ENCODE results near the gene TES.
A peak's percentile ranks its signal among the peaks of the same experiment; 100 is the strongest.

The TES gene

DNA sequence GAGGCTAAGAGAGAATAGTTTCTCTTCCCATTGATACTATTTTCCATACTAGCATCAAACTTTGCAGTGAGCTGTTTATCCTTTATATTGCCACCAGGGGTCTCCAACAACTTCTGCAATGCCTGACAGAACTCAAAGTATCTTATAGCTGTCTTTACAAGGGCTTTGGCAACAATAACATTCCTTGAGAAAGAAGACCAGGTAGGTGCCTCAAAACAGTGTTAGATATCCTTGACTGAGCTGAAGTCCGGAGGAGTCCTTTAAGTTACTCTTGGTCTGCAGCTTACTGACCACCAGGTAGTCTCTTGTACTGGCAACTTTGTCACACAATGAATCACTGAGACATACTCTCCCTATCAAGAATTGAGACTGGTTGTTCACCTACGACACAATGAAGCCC, 30.0 kb upstream of the TES start:
- no CpG with 5 or more reads among the region's 2 CpGs for WGBS (ENCODE audit: extremely low coverage, insufficient coverage, insufficient read length)
- Histone ChIP-seq H4K91ac (ENCODE audit: low read depth, low read length) (no peak overlapping the region), H2AK5ac (ENCODE audit: low read length) (no peak overlapping the region), H3K27ac (ENCODE audit: low read depth, low read length) (no peak overlapping the region), H3K4ac (ENCODE audit: low read depth, low read length) (no peak overlapping the region), H3K9me3 (ENCODE audit: insufficient read depth, low read depth, low read length) (peaks cover 1% of the 10 kb centered on the region), H3K18ac (ENCODE audit: low read length) (no peak overlapping the region), H3K4me2 (ENCODE audit: low read length) (no peak overlapping the region), H3K4me3 (ENCODE audit: low read depth, low read length) (no peak overlapping the region), H3K27me3 (ENCODE audit: insufficient read depth, low read length) (no peaks in the 10 kb centered on the region), H3K9ac (ENCODE audit: low read length) (no peak overlapping the region), H4K12ac (ENCODE audit: low read depth, low read length) (no peak overlapping the region), H3K23ac (ENCODE audit: low read length) (no peak overlapping the region), H4K8ac (ENCODE audit: low read depth, low read length) (no peak overlapping the region), H3K14ac (ENCODE audit: low read length) (no peak overlapping the region), H3K36me3 (ENCODE audit: control insufficient read depth in 1 of 2, insufficient read depth in 2 of 2, low read length in 2 of 2) (no peaks in the 10 kb centered on the region), H2BK5ac (ENCODE audit: low read depth, low read length, poor library complexity) (no peak overlapping the region), H2BK120ac (ENCODE audit: insufficient read depth, low read length, poor library complexity) (no peak overlapping the region), H2BK12ac (ENCODE audit: low read length) (no peak overlapping the region), H3K4me1 (ENCODE audit: control insufficient read depth in 1 of 2, insufficient read depth in 2 of 2, low read length in 2 of 2) (no peaks in the 10 kb centered on the region), H3K79me1 (ENCODE audit: low read length) (no peaks in the 10 kb centered on the region), H2AFZ (ENCODE audit: insufficient read depth, low read length, poor library complexity) (no peak overlapping the region), H3K79me2 (ENCODE audit: control insufficient read depth, insufficient read depth, low read length, poor library complexity) (no peaks in the 10 kb centered on the region)
- peak in 1 of 2 donors; percentile 80 for DNase-seq

DNA sequence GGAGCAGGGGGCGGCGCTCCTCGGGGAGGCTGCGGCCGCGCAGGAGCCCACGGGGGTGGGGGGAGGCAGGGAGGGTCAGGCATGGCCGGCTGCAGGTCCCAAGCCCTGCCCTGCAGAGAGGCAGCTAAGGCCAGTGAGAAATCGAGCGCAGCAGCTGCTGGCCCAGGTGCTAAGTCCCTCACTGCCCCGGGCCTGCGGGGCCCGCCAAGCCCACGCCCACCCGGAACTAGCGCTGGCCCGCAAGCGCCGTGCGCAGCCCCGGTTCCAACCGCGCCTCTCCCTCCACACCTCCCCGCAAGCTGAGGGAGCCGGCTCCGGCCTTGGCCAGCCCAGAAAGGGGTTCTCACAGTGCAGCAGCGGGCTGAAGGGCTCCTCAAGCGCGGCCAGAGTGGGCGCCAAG, 28.3 kb upstream of the TES start:
- no peak overlapping the region for H3K4me3 ChIP-seq (ENCODE audit: low read depth, low read length)
- no peak overlapping the region for H3K4me2 ChIP-seq (ENCODE audit: low read length)
- no peak overlapping the region for H3K18ac ChIP-seq (ENCODE audit: low read length)
- H2BK120ac ChIP-seq (ENCODE audit: insufficient read depth, low read length, poor library complexity) = no peak overlapping the region
- no peaks in the 10 kb centered on the region for H3K36me3 ChIP-seq (ENCODE audit: control insufficient read depth in 1 of 2, insufficient read depth in 2 of 2, low read length in 2 of 2)
- H2AFZ ChIP-seq (ENCODE audit: insufficient read depth, low read length, poor library complexity) = no peak overlapping the region
- no peak overlapping the region for H2AK5ac ChIP-seq (ENCODE audit: low read length)
- WGBS (ENCODE audit: extremely low coverage, insufficient coverage, insufficient read length) = no CpG with 5 or more reads among the region's 30 CpGs
- no peak overlapping the region for H2BK12ac ChIP-seq (ENCODE audit: low read length)
- H3K27me3 ChIP-seq (ENCODE audit: insufficient read depth, low read length) = no peaks in the 10 kb centered on the region
- H3K14ac ChIP-seq (ENCODE audit: low read length) = no peak overlapping the region
- H3K79me2 ChIP-seq (ENCODE audit: control insufficient read depth, insufficient read depth, low read length, poor library complexity) = no peaks in the 10 kb centered on the region
- no peak overlapping the region for H3K4ac ChIP-seq (ENCODE audit: low read depth, low read length)
- H4K12ac ChIP-seq (ENCODE audit: low read depth, low read length) = no peak overlapping the region
- peaks cover 2% of the 10 kb centered on the region for H3K9me3 ChIP-seq (ENCODE audit: insufficient read depth, low read depth, low read length)
- DNase-seq = peak in 1 of 2 donors; percentile 19
- no peak overlapping the region for H3K9ac ChIP-seq (ENCODE audit: low read length)
- no peak overlapping the region for H3K23ac ChIP-seq (ENCODE audit: low read length)
- no peaks in the 10 kb centered on the region for H3K4me1 ChIP-seq (ENCODE audit: control insufficient read depth in 1 of 2, insufficient read depth in 2 of 2, low read length in 2 of 2)
- H2BK5ac ChIP-seq (ENCODE audit: low read depth, low read length, poor library complexity) = no peak overlapping the region
- H3K27ac ChIP-seq (ENCODE audit: low read depth, low read length) = no peak overlapping the region
- H4K8ac ChIP-seq (ENCODE audit: low read depth, low read length) = no peak overlapping the region
- no peak overlapping the region for H4K91ac ChIP-seq (ENCODE audit: low read depth, low read length)
- H3K79me1 ChIP-seq (ENCODE audit: low read length) = no peaks in the 10 kb centered on the region

DNA sequence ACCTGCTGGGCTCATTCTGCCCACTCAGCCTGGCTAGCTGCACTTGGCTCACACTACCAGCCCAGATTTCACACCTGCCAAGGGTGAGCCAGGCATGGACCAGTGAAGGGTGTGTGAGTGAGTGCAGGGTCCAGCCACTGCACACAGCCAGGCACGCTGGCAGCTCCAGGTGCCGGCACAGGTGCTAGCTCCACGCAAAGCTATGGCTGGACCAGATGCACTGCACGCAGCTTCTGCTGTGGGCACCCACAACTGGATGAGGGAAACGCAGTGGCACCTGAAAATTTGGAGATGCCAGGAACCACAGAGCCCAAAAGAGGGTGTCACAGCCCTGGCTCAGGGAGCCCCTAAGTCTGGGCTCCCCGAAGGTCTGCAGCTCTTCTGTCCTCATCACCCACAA, 24.9 kb upstream of the TES start:
- no peak overlapping the region for H3K27ac ChIP-seq (ENCODE audit: low read depth, low read length)

DNA sequence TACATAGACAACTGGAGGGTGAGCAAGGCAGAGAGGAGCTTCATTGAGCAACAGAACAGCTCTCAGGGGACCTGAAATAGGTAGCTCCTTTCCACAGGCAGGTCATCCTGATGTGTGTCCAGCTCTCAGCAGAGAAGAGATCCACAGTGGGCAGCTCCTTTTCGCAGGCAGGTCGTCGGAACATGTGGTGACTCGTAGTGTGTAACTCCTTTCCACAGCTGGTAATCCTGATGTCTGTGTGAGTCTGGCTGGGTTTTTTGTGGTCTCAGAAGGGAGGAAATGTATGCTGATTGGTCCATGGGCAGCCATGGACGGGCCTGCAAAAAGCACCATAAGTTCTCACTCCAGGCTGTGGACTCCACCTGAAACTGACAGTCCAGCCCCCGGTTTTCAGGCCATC, 24.4 kb upstream of the TES start:
- H4K12ac ChIP-seq (ENCODE audit: low read depth, low read length) = no peak overlapping the region

More for the DNA sequence above, 24.9 kb upstream of the TES start:
- Histone ChIP-seq H3K4me3 (ENCODE audit: low read depth, low read length) (no peak overlapping the region), H3K23ac (ENCODE audit: low read length) (no peak overlapping the region), H3K79me1 (ENCODE audit: low read length) (no peaks in the 10 kb centered on the region), H3K9ac (ENCODE audit: low read length) (no peak overlapping the region), H2AK5ac (ENCODE audit: low read length) (no peak overlapping the region), H3K18ac (ENCODE audit: low read length) (no peak overlapping the region), H4K91ac (ENCODE audit: low read depth, low read length) (no peak overlapping the region), H3K9me3 (ENCODE audit: insufficient read depth, low read depth, low read length) (peaks cover 3% of the 10 kb centered on the region), H3K14ac (ENCODE audit: low read length) (no peak overlapping the region), H3K79me2 (ENCODE audit: control insufficient read depth, insufficient read depth, low read length, poor library complexity) (no peaks in the 10 kb centered on the region), H3K36me3 (ENCODE audit: control insufficient read depth in 1 of 2, insufficient read depth in 2 of 2, low read length in 2 of 2) (no peaks in the 10 kb centered on the region), H2BK5ac (ENCODE audit: low read depth, low read length, poor library complexity) (no peak overlapping the region), H3K4me1 (ENCODE audit: control insufficient read depth in 1 of 2, insufficient read depth in 2 of 2, low read length in 2 of 2) (no peaks in the 10 kb centered on the region), H2BK120ac (ENCODE audit: insufficient read depth, low read length, poor library complexity) (no peak overlapping the region), H3K4me2 (ENCODE audit: low read length) (no peak overlapping the region), H4K12ac (ENCODE audit: low read depth, low read length) (no peak overlapping the region), H3K27me3 (ENCODE audit: insufficient read depth, low read length) (no peaks in the 10 kb centered on the region), H2BK12ac (ENCODE audit: low read length) (no peak overlapping the region), H2AFZ (ENCODE audit: insufficient read depth, low read length, poor library complexity) (no peak overlapping the region), H4K8ac (ENCODE audit: low read depth, low read length) (no peak overlapping the region), H3K4ac (ENCODE audit: low read depth, low read length) (no peak overlapping the region)
- no peak for DNase-seq
- no CpG with 5 or more reads among the region's 6 CpGs for WGBS (ENCODE audit: extremely low coverage, insufficient coverage, insufficient read length)

More for the DNA sequence above, 24.4 kb upstream of the TES start:
- Histone ChIP-seq H3K9me3 (ENCODE audit: insufficient read depth, low read depth, low read length) (peaks cover 3% of the 10 kb centered on the region), H3K18ac (ENCODE audit: low read length) (no peak overlapping the region), H3K27me3 (ENCODE audit: insufficient read depth, low read length) (no peaks in the 10 kb centered on the region), H4K8ac (ENCODE audit: low read depth, low read length) (no peak overlapping the region), H3K4me2 (ENCODE audit: low read length) (no peak overlapping the region), H3K79me2 (ENCODE audit: control insufficient read depth, insufficient read depth, low read length, poor library complexity) (no peaks in the 10 kb centered on the region), H3K4me1 (ENCODE audit: control insufficient read depth in 1 of 2, insufficient read depth in 2 of 2, low read length in 2 of 2) (no peaks in the 10 kb centered on the region), H2BK5ac (ENCODE audit: low read depth, low read length, poor library complexity) (no peak overlapping the region), H2BK120ac (ENCODE audit: insufficient read depth, low read length, poor library complexity) (no peak overlapping the region), H2BK12ac (ENCODE audit: low read length) (no peak overlapping the region), H2AFZ (ENCODE audit: insufficient read depth, low read length, poor library complexity) (no peak overlapping the region), H3K9ac (ENCODE audit: low read length) (no peak overlapping the region), H3K79me1 (ENCODE audit: low read length) (no peaks in the 10 kb centered on the region), H4K91ac (ENCODE audit: low read depth, low read length) (no peak overlapping the region), H3K23ac (ENCODE audit: low read length) (no peak overlapping the region), H2AK5ac (ENCODE audit: low read length) (no peak overlapping the region), H3K27ac (ENCODE audit: low read depth, low read length) (no peak overlapping the region), H3K14ac (ENCODE audit: low read length) (no peak overlapping the region), H3K36me3 (ENCODE audit: control insufficient read depth in 1 of 2, insufficient read depth in 2 of 2, low read length in 2 of 2) (no peaks in the 10 kb centered on the region), H3K4ac (ENCODE audit: low read depth, low read length) (no peak overlapping the region), H3K4me3 (ENCODE audit: low read depth, low read length) (no peak overlapping the region)
- no CpG with 5 or more reads among the region's 6 CpGs for WGBS (ENCODE audit: extremely low coverage, insufficient coverage, insufficient read length)
- no peak for DNase-seq

Measured in trophoblast cell (in vitro differentiated cells and primary cell).